Fibroblast of lung (primary cell): ENCODE measurements around the gene LTF.
"Not testable (repeated sequence)": the region's sequence is repeated elsewhere in the genome, so short reads cannot be mapped to it uniquely, and the experiment has no call there.

Source experiments
- CTCF ChIP-seq, 2 donors: IDR thresholded peaks in 1 of 2; conservative IDR thresholded peaks in 1 of 2; 1 replicate in 1 of 2; 2 replicates in 1 of 2; pipeline ENCODE4 v1.5.1; 2011 to 2012; ENCODE audit warnings: low read length in 2 of 2, control low read depth in 1 of 2, inconsistent platforms in 1 of 2, low read depth in 1 of 2, mild to moderate bottlenecking in 1 of 2
- EZH2 ChIP-seq: IDR thresholded peaks from 2 replicates; pipeline ENCODE4 v1.5.1; 2012; ENCODE audit warnings: low read length, control low read depth, mild to moderate bottlenecking; ENCODE audit errors: missing control alignments

- TF ChIP-seq CTCF (conservative IDR thresholded peaks at IDR 0.05 in 1 of 2, IDR thresholded peaks at IDR 0.05 in 1 of 2; ENCODE audit: low read depth in 1 of 2, low read length in 2 of 2); EZH2: not testable (repeated sequence)
These were observed 38.2 kb downstream of the LTF start for GRCh38 chr3:46426476-46426875.
